OCI-LY1 (cell line): ENCODE data around the gene MEAF6.

ENCODE experiments used
- H2AFZ ChIP-seq: fragments of 200-600 bp; sonication (generic), shearing (Covaris generic); 2 replicates; pipeline ENCODE4 v1.6.0; 2014; ENCODE audit warnings: antibody characterized with exemption, mild to moderate bottlenecking, low read length
- H3F3A ChIP-seq: fragments of 200-600 bp; sonication (generic), shearing (Covaris generic); 2 replicates; pipeline ENCODE4 v1.6.0; 2014; ENCODE audit warnings: mild to moderate bottlenecking, antibody characterized with exemption, low read length, moderate library complexity; ENCODE audit not compliant: insufficient read depth
- H3K27ac ChIP-seq: fragments of 200-600 bp; sonication (generic); 2 replicates; pipeline ENCODE4 v1.5.1; 2014; ENCODE audit warnings: low read length, mixed run types, mild to moderate bottlenecking, low read depth; ENCODE audit not compliant: poor library complexity, severe bottlenecking
- H3K27me3 ChIP-seq: fragments of 200-600 bp; sonication (generic); 2 replicates; pipeline ENCODE4 v1.6.0; 2014; ENCODE audit warnings: antibody characterized with exemption, mild to moderate bottlenecking, low read length, moderate library complexity; ENCODE audit not compliant: insufficient read depth
- H3K36me3 ChIP-seq: fragments of 200-600 bp; sonication (generic); 2 replicates; pipeline ENCODE4 v1.6.1; 2014; ENCODE audit warnings: mild to moderate bottlenecking, antibody characterized with exemption, low read length, moderate library complexity, mixed read lengths; ENCODE audit not compliant: insufficient read depth
- H3K4me1 ChIP-seq: fragments of 200-600 bp; sonication (generic); 2 replicates; pipeline ENCODE4 v1.5.1; 2014; ENCODE audit warnings: mild to moderate bottlenecking, low read length, moderate library complexity; ENCODE audit not compliant: insufficient read depth, severe bottlenecking
- H3K4me2 ChIP-seq: fragments of 200-600 bp; sonication (generic), shearing (Covaris generic); 2 replicates; pipeline ENCODE4 v1.6.1; 2014; ENCODE audit warnings: low read length
- H3K4me3 ChIP-seq: fragments of 200-600 bp; sonication (generic); 2 replicates; pipeline ENCODE4 v1.5.1; 2014; ENCODE audit warnings: low read length, low read depth, mild to moderate bottlenecking, mixed read lengths; ENCODE audit not compliant: poor library complexity, severe bottlenecking
- H3K79me2 ChIP-seq: fragments of 200-600 bp; shearing (Covaris generic); 2 replicates; pipeline ENCODE4 v1.6.1; 2016; ENCODE audit warnings: mixed run types, low read length, mixed read lengths; ENCODE audit not compliant: insufficient read depth
- H3K9ac ChIP-seq: fragments of 200-600 bp; sonication (generic), shearing (Covaris generic); 2 replicates; pipeline ENCODE4 v1.6.1; 2014; ENCODE audit warnings: mild to moderate bottlenecking, low read length, mixed read lengths
- H3K9me2 ChIP-seq: fragments of 200-600 bp; sonication (generic), shearing (Covaris generic); 2 replicates; pipeline ENCODE4 v1.6.1; 2014; ENCODE audit warnings: low read depth, mild to moderate bottlenecking, low read length, mixed read lengths
- H3K9me3 ChIP-seq: fragments of 200-600 bp; shearing (Covaris generic); 2 replicates; pipeline ENCODE4 v1.6.1; 2014; ENCODE audit warnings: low read length, mixed read lengths
- H4K20me1 ChIP-seq: fragments of 200-600 bp; sonication (generic), shearing (Covaris generic); 2 replicates; pipeline ENCODE4 v1.6.0; 2016; ENCODE audit warnings: mild to moderate bottlenecking, low read length; ENCODE audit not compliant: insufficient read depth
- EZH2 ChIP-seq: fragments of 200-600 bp; sonication (generic), shearing (Covaris generic); IDR thresholded peaks from 2 replicates; pipeline ENCODE4 v1.8.0; 2017; ENCODE audit warnings: borderline replicate concordance, mixed run types, mild to moderate bottlenecking, antibody characterized with exemption, low read length, moderate library complexity, mixed read lengths
- TF ChIP-seq, protein P1 (sequence below): fragments of 200-600 bp; sonication (generic), shearing (Covaris generic); IDR thresholded peaks from 2 replicates; pipeline ENCODE4 v1.5.1; 2017; ENCODE audit warnings: mild to moderate bottlenecking, antibody characterized with exemption, low read length, moderate library complexity, mixed read lengths

Gene MEAF6

DNA sequence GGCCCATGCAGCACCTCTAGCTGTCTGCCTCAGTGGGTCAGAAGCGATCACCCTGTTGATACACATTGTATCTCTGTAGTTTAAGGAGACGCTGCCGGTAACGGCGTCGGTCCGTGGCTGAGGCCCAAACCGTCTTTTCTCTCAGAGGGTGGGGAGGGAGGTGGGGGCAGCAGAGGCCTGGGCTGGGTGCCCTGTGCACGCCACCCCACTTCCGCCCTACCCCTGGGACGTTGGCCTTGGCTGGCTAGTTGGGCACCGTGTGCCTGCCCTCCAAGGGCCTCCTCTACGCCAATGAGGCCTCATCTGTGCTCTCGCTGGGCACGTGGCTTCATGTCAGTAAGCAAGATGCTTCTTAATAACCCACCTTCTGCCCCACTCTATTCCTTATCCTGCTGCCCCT, 30.8 kb downstream of the MEAF6 start:
- no peaks in the 10 kb centered on the region for H3K9me3 ChIP-seq
- H3K27ac ChIP-seq: no peak overlapping the region
- H3K9me2 ChIP-seq: no peaks in the 10 kb centered on the region
- no peak for TF ChIP-seq EZH2
- TF ChIP-seq, protein P1, sequence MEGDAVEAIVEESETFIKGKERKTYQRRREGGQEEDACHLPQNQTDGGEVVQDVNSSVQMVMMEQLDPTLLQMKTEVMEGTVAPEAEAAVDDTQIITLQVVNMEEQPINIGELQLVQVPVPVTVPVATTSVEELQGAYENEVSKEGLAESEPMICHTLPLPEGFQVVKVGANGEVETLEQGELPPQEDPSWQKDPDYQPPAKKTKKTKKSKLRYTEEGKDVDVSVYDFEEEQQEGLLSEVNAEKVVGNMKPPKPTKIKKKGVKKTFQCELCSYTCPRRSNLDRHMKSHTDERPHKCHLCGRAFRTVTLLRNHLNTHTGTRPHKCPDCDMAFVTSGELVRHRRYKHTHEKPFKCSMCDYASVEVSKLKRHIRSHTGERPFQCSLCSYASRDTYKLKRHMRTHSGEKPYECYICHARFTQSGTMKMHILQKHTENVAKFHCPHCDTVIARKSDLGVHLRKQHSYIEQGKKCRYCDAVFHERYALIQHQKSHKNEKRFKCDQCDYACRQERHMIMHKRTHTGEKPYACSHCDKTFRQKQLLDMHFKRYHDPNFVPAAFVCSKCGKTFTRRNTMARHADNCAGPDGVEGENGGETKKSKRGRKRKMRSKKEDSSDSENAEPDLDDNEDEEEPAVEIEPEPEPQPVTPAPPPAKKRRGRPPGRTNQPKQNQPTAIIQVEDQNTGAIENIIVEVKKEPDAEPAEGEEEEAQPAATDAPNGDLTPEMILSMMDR: no peak
- H3K36me3 ChIP-seq: peaks cover 46% of the 10 kb centered on the region
- H3K4me1 ChIP-seq: peaks cover 14% of the 10 kb centered on the region
- H3K9ac ChIP-seq: no peak overlapping the region
- no peak overlapping the region for H3K4me2 ChIP-seq
- H3K4me3 ChIP-seq: no peak overlapping the region
- no peaks in the 10 kb centered on the region for H3F3A ChIP-seq
- H3K79me2 ChIP-seq: no peaks in the 10 kb centered on the region
- no peaks in the 10 kb centered on the region for H4K20me1 ChIP-seq
- no peaks in the 10 kb centered on the region for H3K27me3 ChIP-seq
- no peak overlapping the region for H2AFZ ChIP-seq

DNA sequence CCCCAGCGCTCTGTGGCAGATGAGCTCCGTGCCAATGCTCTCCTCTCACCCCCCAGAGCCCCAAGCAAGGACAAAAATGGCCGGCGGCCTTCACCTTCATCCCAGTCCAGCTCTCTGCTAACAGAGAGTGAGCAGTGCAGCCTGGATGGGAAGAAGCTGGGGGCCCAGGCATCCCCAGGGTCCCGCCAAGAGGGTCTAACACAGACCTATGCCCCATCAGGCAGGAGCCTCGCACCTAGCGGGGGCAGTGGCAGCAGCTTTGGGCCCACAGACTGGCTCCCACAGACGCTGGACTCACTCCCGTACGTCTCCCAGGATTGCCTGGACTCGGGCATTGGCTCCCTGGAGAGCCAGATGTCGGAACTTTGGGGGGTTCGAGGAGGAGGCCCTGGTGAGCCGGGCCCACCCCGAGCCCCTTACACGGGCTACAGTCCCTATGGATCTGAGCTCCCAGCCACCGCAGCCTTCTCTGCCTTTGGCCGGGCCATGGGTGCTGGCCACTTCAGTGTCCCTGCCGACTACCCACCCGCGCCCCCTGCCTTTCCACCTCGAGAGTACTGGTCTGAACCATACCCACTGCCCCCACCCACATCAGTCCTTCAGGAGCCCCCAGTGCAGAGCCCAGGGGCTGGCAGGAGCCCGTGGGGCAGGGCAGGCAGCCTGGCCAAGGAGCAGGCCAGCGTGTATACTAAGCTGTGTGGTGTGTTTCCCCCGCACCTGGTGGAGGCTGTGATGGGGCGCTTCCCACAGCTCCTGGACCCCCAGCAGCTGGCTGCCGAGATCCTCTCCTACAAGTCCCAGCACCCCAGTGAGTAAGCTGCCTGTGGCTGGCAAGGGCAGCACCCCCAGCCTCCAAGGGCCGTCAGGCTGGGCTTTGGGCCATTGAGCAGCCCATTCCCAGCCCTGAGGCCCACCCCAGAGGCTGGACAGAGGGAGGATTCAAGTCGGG, 31.5 kb downstream of the MEAF6 start:
- peaks cover 53% of the 10 kb centered on the region for H3K36me3 ChIP-seq
- no peaks in the 10 kb centered on the region for H3K79me2 ChIP-seq
- no peaks in the 10 kb centered on the region for H4K20me1 ChIP-seq
- no peaks in the 10 kb centered on the region for H3K9me2 ChIP-seq
- TF ChIP-seq EZH2: no peak
- H3K4me3 ChIP-seq: no peak overlapping the region
- H3K4me2 ChIP-seq: no peak overlapping the region
- no peaks in the 10 kb centered on the region for H3K27me3 ChIP-seq
- no peak overlapping the region for H3K27ac ChIP-seq
- H2AFZ ChIP-seq: no peak overlapping the region
- H3K9ac ChIP-seq: no peak overlapping the region
- no peaks in the 10 kb centered on the region for H3K9me3 ChIP-seq
- peaks cover 21% of the 10 kb centered on the region for H3K4me1 ChIP-seq
- H3F3A ChIP-seq: peaks cover 7% of the 10 kb centered on the region; the same call in 1 of the 2 replicates

- TF ChIP-seq EZH2: no peak
- TF ChIP-seq, protein P1: no peak
- Histone ChIP-seq H3K27me3 (no peaks in the 10 kb centered on the region), H3K9ac (no peak overlapping the region), H3K79me2 (no peaks in the 10 kb centered on the region), H3K27ac (no peak overlapping the region), H4K20me1 (no peaks in the 10 kb centered on the region), H3K4me1 (peaks cover 30% of the 10 kb centered on the region), H3K4me2 (no peak overlapping the region), H3F3A (peaks cover 7% of the 10 kb centered on the region; the same call in 1 of the 2 replicates), H3K4me3 (no peak overlapping the region), H3K9me2 (no peaks in the 10 kb centered on the region), H3K9me3 (no peaks in the 10 kb centered on the region), H2AFZ (no peak overlapping the region), H3K36me3 (peaks cover 57% of the 10 kb centered on the region)
These were observed 32.4 kb downstream of the MEAF6 start for GRCh38 chr1:37482004-37482785.
